Neural progenitor cell (in vitro differentiated cells): Measurements from ENCODE around the gene KDELR3. TPM values are rescaled to one million over a fixed set of nuclear protein-coding genes. Genes with fewer than 3 reads are reported as not detected.

Source experiments
- DNase-seq: peaks from one replicate; pipeline ENCODE4 v3.0.0-alpha.2; 2016; ENCODE audit warnings: low spot score
- H2AFZ ChIP-seq: fragments of 200-600 bp; sonication (generic); replicated peaks from 2 replicates; pipeline ENCODE4 v1.6.1; 2016; ENCODE audit warnings: antibody characterized with exemption
- H3F3A ChIP-seq: fragments of 200-600 bp; sonication (generic); 2 replicates; pipeline ENCODE4 v1.6.1; 2016; ENCODE audit warnings: antibody characterized with exemption, low read depth
- H3K27ac ChIP-seq: fragments of 200-600 bp; sonication (generic); 2 replicates; pipeline ENCODE4 v1.5.1; 2016; ENCODE audit warnings: mild to moderate bottlenecking
- H3K27me3 ChIP-seq: fragments of 200-600 bp; sonication (generic); 2 replicates; pipeline ENCODE4 v1.6.1; 2016; ENCODE audit warnings: mild to moderate bottlenecking, moderate library complexity
- H3K36me3 ChIP-seq: fragments of 200-600 bp; sonication (generic); 2 replicates; pipeline ENCODE4 v1.5.1; 2016
- H3K4me1 ChIP-seq: fragments of 200-600 bp; sonication (generic); 2 replicates; pipeline ENCODE4 v1.6.1; 2016; ENCODE audit warnings: mixed run types
- H3K4me2 ChIP-seq: fragments of 200-600 bp; sonication (generic); 2 replicates; pipeline ENCODE4 v1.6.1; 2016
- H3K4me3 ChIP-seq: fragments of 200-600 bp; sonication (generic); 2 replicates; pipeline ENCODE4 v1.5.1; 2016
- H3K79me2 ChIP-seq: fragments of 200-600 bp; sonication (generic); 2 replicates; pipeline ENCODE4 v1.6.1; 2016; ENCODE audit warnings: low read depth
- H3K9ac ChIP-seq: fragments of 200-600 bp; sonication (generic); 2 replicates; pipeline ENCODE4 v1.6.1; 2016
- H3K9me3 ChIP-seq: fragments of 200-600 bp; sonication (generic); 2 replicates; pipeline ENCODE4 v1.5.1; 2016; ENCODE audit warnings: low read depth
- H4K20me1 ChIP-seq: fragments of 200-600 bp; sonication (generic); 2 replicates; pipeline ENCODE4 v1.6.1; 2016; ENCODE audit warnings: low read depth
- H3K27ac Mint-ChIP-seq: 3 replicates; pipeline ENCODE4 v1.8.0; 2021; ENCODE audit warnings: mixed read lengths
- H3K27me3 Mint-ChIP-seq: 2 replicates; pipeline ENCODE4 v1.8.0; 2022; ENCODE audit warnings: low read depth, mild to moderate bottlenecking, inconsistent platforms, moderate library complexity, mixed read lengths; ENCODE audit not compliant: insufficient read depth
- H3K36me3 Mint-ChIP-seq: 3 replicates; pipeline ENCODE4 v1.8.0; 2021; ENCODE audit warnings: mixed read lengths
- H3K4me1 Mint-ChIP-seq: 3 replicates; pipeline ENCODE4 v1.8.0; 2021; ENCODE audit warnings: mixed read lengths
- H3K4me3 Mint-ChIP-seq: 3 replicates; pipeline ENCODE4 v1.8.0; 2021; ENCODE audit warnings: mild to moderate bottlenecking, moderate library complexity, mixed read lengths
- H3K9me3 Mint-ChIP-seq: 3 replicates; pipeline ENCODE4 v1.8.0; 2020; ENCODE audit warnings: mixed read lengths
- EZH2 ChIP-seq: fragments of 200-600 bp; sonication (generic); IDR thresholded peaks from 2 replicates; pipeline ENCODE4 v1.6.1; 2017; ENCODE audit warnings: antibody characterized with exemption, mild to moderate bottlenecking, moderate library complexity
- EZH2phosphoT487 ChIP-seq: fragments of 200-600 bp; sonication (generic); IDR thresholded peaks from 2 replicates; pipeline ENCODE4 v1.6.1; 2017; ENCODE audit warnings: antibody characterized with exemption
- total RNA-seq: library from RNA; depleted of rRNA; stranded (reverse); fragments of >200 nt; gene quantifications from 2 replicates; pipeline ENCODE4 v1.2.3, GENCODE V29; 2015; ENCODE audit warnings: low replicate concordance
- TF ChIP-seq, protein P1 (sequence below): fragments of 200-600 bp; sonication (generic); IDR thresholded peaks from 2 replicates; pipeline ENCODE4 v1.5.1; 2017; ENCODE audit warnings: antibody characterized with exemption, mild to moderate bottlenecking

The KDELR3 gene
- total RNA-seq, 1 donor from 2014 or later: 3.4 TPM

DNA sequence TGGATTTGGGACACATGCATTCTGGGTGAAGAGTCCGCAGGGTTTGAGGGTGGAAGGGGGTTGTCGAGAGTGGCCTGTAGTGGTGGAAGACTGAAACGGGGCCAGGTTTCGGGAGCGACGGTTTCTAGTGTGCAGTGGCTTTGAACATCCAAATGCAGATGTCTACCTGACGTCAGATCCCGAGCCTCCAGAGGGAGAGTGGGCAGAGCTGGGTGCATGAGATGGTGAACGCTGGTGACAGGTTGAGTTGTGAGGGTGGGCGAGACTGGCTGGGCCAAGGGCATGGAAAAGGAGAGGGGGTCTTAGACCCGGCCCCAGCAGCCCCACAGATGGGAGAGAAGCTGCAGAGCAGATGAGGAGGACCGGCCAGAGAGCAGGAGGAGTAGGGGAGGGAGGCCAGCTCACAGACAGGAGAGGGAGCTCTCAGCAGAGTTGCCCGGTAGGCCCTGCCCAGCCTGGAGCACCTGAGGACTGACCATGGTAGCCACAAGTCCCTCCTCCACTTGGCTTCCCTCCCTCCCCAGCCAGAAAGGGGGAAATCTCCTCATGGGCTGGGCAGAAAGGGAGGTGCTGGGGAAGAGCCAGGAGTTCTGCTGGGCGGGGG lies 27.0 kb upstream of the KDELR3 start:
- Histone ChIP-seq H3K36me3 (no peaks in the 10 kb centered on the region), H3K9ac (no peak overlapping the region), H3K79me2 (no peaks in the 10 kb centered on the region), H3K4me2 (no peak overlapping the region), H3K27me3 (no peaks in the 10 kb centered on the region), H3K9me3 (no peaks in the 10 kb centered on the region), H4K20me1 (no peaks in the 10 kb centered on the region), H3K4me1 (no peaks in the 10 kb centered on the region), H2AFZ (no peak overlapping the region), H3K4me3 (no peak overlapping the region), H3F3A (no peaks in the 10 kb centered on the region), H3K27ac (no peak overlapping the region)
- Mint-ChIP-seq H3K4me3 (no peak overlapping the region), H3K27ac (no peak overlapping the region), H3K4me1 (peaks cover 10% of the 10 kb centered on the region), H3K9me3 (no peaks in the 10 kb centered on the region), H3K36me3 (no peaks in the 10 kb centered on the region), H3K27me3 (no peaks in the 10 kb centered on the region)
- no peak for TF ChIP-seq EZH2
- TF ChIP-seq, protein P1, sequence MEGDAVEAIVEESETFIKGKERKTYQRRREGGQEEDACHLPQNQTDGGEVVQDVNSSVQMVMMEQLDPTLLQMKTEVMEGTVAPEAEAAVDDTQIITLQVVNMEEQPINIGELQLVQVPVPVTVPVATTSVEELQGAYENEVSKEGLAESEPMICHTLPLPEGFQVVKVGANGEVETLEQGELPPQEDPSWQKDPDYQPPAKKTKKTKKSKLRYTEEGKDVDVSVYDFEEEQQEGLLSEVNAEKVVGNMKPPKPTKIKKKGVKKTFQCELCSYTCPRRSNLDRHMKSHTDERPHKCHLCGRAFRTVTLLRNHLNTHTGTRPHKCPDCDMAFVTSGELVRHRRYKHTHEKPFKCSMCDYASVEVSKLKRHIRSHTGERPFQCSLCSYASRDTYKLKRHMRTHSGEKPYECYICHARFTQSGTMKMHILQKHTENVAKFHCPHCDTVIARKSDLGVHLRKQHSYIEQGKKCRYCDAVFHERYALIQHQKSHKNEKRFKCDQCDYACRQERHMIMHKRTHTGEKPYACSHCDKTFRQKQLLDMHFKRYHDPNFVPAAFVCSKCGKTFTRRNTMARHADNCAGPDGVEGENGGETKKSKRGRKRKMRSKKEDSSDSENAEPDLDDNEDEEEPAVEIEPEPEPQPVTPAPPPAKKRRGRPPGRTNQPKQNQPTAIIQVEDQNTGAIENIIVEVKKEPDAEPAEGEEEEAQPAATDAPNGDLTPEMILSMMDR: no peak
- DNase-seq: no peak

DNA sequence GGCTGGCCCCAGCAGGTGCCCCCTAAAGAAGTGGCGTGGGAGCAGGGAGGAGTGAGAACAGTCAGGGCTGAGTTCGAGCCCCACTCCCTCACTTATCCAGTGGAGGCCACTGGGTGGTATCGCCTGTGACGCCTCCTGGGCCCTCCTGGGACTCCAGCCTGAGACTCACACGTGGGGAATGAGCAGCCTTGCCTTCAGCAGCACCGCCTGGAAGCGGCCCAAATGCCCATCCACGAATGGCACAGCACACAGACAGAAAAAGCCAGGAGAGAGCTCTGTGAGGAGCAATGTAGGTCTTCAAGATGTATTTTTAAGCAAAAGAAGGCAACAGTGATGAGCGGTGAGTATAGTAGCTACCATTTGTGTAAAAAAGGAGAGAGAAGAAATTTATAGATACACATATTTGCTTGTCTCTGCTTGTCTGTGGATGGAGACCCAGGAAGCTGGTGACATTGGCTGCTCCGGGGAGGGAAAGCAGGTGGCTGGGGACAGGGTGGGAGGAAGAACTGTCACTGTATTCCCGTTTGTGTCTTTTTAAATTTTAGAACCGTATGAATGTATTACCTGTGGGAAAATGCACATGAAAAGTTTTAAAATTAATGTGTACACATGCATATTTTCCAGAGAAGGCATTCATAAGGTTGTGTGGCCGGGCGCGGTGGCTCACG lies 26.1 kb upstream of the KDELR3 start:
- no peak for DNase-seq
- Mint-ChIP-seq H3K4me3 (no peak overlapping the region), H3K36me3 (no peaks in the 10 kb centered on the region), H3K27ac (no peak overlapping the region), H3K4me1 (peaks cover 7% of the 10 kb centered on the region), H3K9me3 (no peaks in the 10 kb centered on the region), H3K27me3 (no peaks in the 10 kb centered on the region)
- Histone ChIP-seq H3K9ac (no peak overlapping the region), H3K4me3 (no peak overlapping the region), H3F3A (no peaks in the 10 kb centered on the region), H3K4me1 (no peaks in the 10 kb centered on the region), H3K36me3 (no peaks in the 10 kb centered on the region), H3K79me2 (no peaks in the 10 kb centered on the region), H2AFZ (no peak overlapping the region), H4K20me1 (no peaks in the 10 kb centered on the region), H3K27ac (no peak overlapping the region), H3K4me2 (no peak overlapping the region), H3K27me3 (no peaks in the 10 kb centered on the region), H3K9me3 (no peaks in the 10 kb centered on the region)
- no peak for TF ChIP-seq EZH2
- no peak for TF ChIP-seq EZH2phosphoT487
- TF ChIP-seq, protein P1: no peak

DNA sequence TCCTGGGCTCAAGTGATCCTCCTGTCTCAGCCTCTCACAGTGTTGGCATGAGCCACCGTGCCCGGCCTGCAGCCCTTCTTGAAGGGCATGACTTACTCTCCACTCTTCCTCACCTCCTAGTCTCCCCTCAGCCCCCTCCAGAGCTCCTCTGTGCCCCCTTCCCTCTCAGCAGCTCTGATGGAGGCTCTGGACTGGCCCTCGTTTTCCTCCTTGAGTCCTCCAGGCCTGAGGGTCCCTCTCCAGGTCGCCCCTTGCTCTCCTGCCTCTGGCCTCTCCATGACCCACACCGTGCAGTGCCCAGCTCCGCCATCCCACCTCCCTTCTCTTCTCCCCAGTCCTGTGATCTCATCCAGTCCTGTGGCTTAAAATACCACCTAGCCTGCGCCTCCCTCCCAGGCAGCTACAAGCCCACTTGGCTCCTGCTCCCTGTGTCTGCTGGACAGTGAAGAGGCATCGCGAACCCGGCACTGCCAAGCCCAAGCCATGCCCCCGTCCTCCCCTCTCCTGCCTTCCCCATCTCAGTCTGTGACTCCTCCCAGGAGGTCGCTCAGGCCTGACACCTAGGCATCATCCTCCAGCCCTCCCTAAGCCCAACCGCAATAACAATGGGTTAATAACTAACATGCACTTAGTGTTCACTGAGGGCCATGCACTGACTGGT lies 24.8 kb upstream of the KDELR3 start:
- no peaks in the 10 kb centered on the region for H3K27me3 ChIP-seq
- H3K36me3 Mint-ChIP-seq: no peaks in the 10 kb centered on the region
- peaks cover 7% of the 10 kb centered on the region for H3K4me1 Mint-ChIP-seq
- no peaks in the 10 kb centered on the region for H4K20me1 ChIP-seq
- H3K27ac ChIP-seq: no peak overlapping the region
- H3K36me3 ChIP-seq: no peaks in the 10 kb centered on the region
- TF ChIP-seq EZH2 (no peak), EZH2phosphoT487 (no peak)
- TF ChIP-seq, protein P1: no peak
- DNase-seq: no peak
- H2AFZ ChIP-seq: no peak overlapping the region
- H3K4me3 ChIP-seq: no peak overlapping the region
- H3K9me3 ChIP-seq: no peaks in the 10 kb centered on the region
- no peak overlapping the region for H3K4me2 ChIP-seq
- H3K9me3 Mint-ChIP-seq: no peaks in the 10 kb centered on the region
- no peak overlapping the region for H3K9ac ChIP-seq
- H3F3A ChIP-seq: no peaks in the 10 kb centered on the region
- no peak overlapping the region for H3K4me3 Mint-ChIP-seq
- H3K79me2 ChIP-seq: no peaks in the 10 kb centered on the region
- H3K4me1 ChIP-seq: no peaks in the 10 kb centered on the region
- no peak overlapping the region for H3K27ac Mint-ChIP-seq
- H3K27me3 Mint-ChIP-seq: no peaks in the 10 kb centered on the region
